Measurements from ENCODE around the gene TCF4.

TCF4 gene

GRCh38 chr18:55446996-55447671 is 140.9 kb downstream of the TCF4 start:
- DNase-seq (ENCODE audit: low read depth in 2 of 2, low spot score in 1 of 2) = no peak

GRCh38 chr18:55444536-55444935 is 143.5 kb downstream of the TCF4 start:
- DNase-seq (ENCODE audit: low read depth in 2 of 2, low spot score in 1 of 2) = no peak

GRCh38 chr18:55443776-55444175 is 144.2 kb downstream of the TCF4 start:
- no peak for DNase-seq (ENCODE audit: low read depth in 2 of 2, low spot score in 1 of 2)

- DNase-seq (ENCODE audit: low read depth in 2 of 2, low spot score in 1 of 2) = no peak
These were observed 145.4 kb downstream of the TCF4 start for GRCh38 chr18:55442561-55442960.

- no peak for DNase-seq (ENCODE audit: low read depth in 2 of 2, low spot score in 1 of 2)
These were observed 147.0 kb downstream of the TCF4 start for GRCh38 chr18:55440988-55441387.

GRCh38 chr18:55439056-55439455 is 148.9 kb downstream of the TCF4 start:
- no peak for DNase-seq (ENCODE audit: low read depth in 2 of 2, low spot score in 1 of 2)

GRCh38 chr18:55435592-55435991 is 152.4 kb downstream of the TCF4 start:
- DNase-seq (ENCODE audit: low read depth in 2 of 2, low spot score in 1 of 2) = no peak

- no peak for DNase-seq (ENCODE audit: low read depth in 2 of 2, low spot score in 1 of 2)
These were observed 154.3 kb downstream of the TCF4 start for GRCh38 chr18:55433648-55434047.

- DNase-seq (ENCODE audit: low read depth in 2 of 2, low spot score in 1 of 2) = no peak
These were observed 154.9 kb downstream of the TCF4 start for GRCh38 chr18:55433140-55433539.

- no peak for DNase-seq (ENCODE audit: low read depth in 2 of 2, low spot score in 1 of 2)
These were observed 155.5 kb downstream of the TCF4 start for GRCh38 chr18:55432307-55433040.

GRCh38 chr18:55430026-55430425 is 158.0 kb downstream of the TCF4 start:
- no peak for DNase-seq (ENCODE audit: low read depth in 2 of 2, low spot score in 1 of 2)

GRCh38 chr18:55427951-55428350 is 160.0 kb downstream of the TCF4 start:
- no peak for DNase-seq (ENCODE audit: low read depth in 2 of 2, low spot score in 1 of 2)

GRCh38 chr18:55425698-55426097 is 162.3 kb downstream of the TCF4 start:
- DNase-seq (ENCODE audit: low read depth in 2 of 2, low spot score in 1 of 2) = no peak

GRCh38 chr18:55422456-55423180 is 165.4 kb downstream of the TCF4 start:
- no peak for DNase-seq (ENCODE audit: low read depth in 2 of 2, low spot score in 1 of 2)

- no peak for DNase-seq (ENCODE audit: low read depth in 2 of 2, low spot score in 1 of 2)
These were observed 166.2 kb downstream of the TCF4 start for GRCh38 chr18:55421615-55422419.

- no peak for DNase-seq (ENCODE audit: low read depth in 2 of 2, low spot score in 1 of 2)
These were observed 166.7 kb downstream of the TCF4 start for GRCh38 chr18:55421308-55421614.

GRCh38 chr18:55420665-55421307 is 167.2 kb downstream of the TCF4 start:
- DNase-seq (ENCODE audit: low read depth in 2 of 2, low spot score in 1 of 2) = no peak

- DNase-seq (ENCODE audit: low read depth in 2 of 2, low spot score in 1 of 2) = no peak
These were observed 167.9 kb downstream of the TCF4 start for GRCh38 chr18:55419947-55420664.

GRCh38 chr18:55419132-55419946 is 168.7 kb downstream of the TCF4 start:
- no peak for DNase-seq (ENCODE audit: low read depth in 2 of 2, low spot score in 1 of 2)

Measured in stimulated activated CD8-positive, alpha-beta memory T cell treated with anti-CD3 and anti-CD28 coated beads, Interleukin-4, amount 100 ng/mL, for 1 hour (primary cell).